K562 (cell line): Measurements from ENCODE around the gene KCNMB3. TPM values are rescaled to one million over a fixed set of nuclear protein-coding genes. Genes with fewer than 3 reads are reported as not detected.

Source experiments
- CAMTA2 ChIP-seq: fragments of 250-450 bp; sonication (Bioruptor Pico); conservative IDR thresholded peaks from 2 replicates; pipeline ENCODE4 v1.5.1; 2022
- CBX2 ChIP-seq: fragments of 200-600 bp; sonication (generic); IDR thresholded peaks from one replicate; pipeline ENCODE4 v1.6.1; 2012; ENCODE audit warnings: mild to moderate bottlenecking, low read length, inconsistent platforms; ENCODE audit not compliant: insufficient read depth, poor library complexity, severe bottlenecking
- EHMT2 ChIP-seq: fragments of 450-650 bp; IDR thresholded peaks from 2 replicates; pipeline ENCODE4 v1.6.1; 2018; ENCODE audit warnings: antibody characterized with exemption
- ESRRB ChIP-seq: fragments of 250-450 bp; sonication (Bioruptor Pico); IDR thresholded peaks from 2 replicates; pipeline ENCODE4 v1.5.0; 2020; ENCODE audit warnings: mild to moderate bottlenecking, moderate library complexity, borderline replicate concordance
- FOXK2 ChIP-seq, 2 experiments: fragments of 450-650 bp; IDR thresholded peaks in 1 of 2; conservative IDR thresholded peaks in 1 of 2; 2 replicates each; pipeline ENCODE4 v1.6.1; 2016; ENCODE audit warnings: low read depth in 2 of 2, mild to moderate bottlenecking in 1 of 2
- MITF ChIP-seq: IDR thresholded peaks from 2 replicates; pipeline ENCODE4 v1.6.1; 2014; ENCODE audit warnings: antibody characterized with exemption
- MTA1 ChIP-seq: fragments of 450-650 bp; IDR thresholded peaks from 2 replicates; pipeline ENCODE4 v1.6.1; 2017; ENCODE audit warnings: borderline replicate concordance
- RBFOX2 ChIP-seq: fragments of 200-400 bp; formaldehyde crosslinking; IDR thresholded peaks from 2 replicates; pipeline ENCODE4 v1.6.1; 2017; ENCODE audit warnings: low read depth, mild to moderate bottlenecking, low read length, moderate library complexity
- RBM17 ChIP-seq: fragments of 200-400 bp; formaldehyde crosslinking; IDR thresholded peaks from 2 replicates; pipeline ENCODE4 v1.6.1; 2017; ENCODE audit warnings: low read depth, mild to moderate bottlenecking, low read length, borderline replicate concordance
- RBM25 ChIP-seq: fragments of 200-400 bp; formaldehyde crosslinking; IDR thresholded peaks from 2 replicates; pipeline ENCODE4 v1.6.1; 2018; ENCODE audit warnings: low read length, low read depth, moderate library complexity; ENCODE audit not compliant: severe bottlenecking
- RFX5 ChIP-seq: IDR thresholded peaks from 2 replicates; pipeline ENCODE4 v1.6.1; 2011; ENCODE audit warnings: low read depth, mild to moderate bottlenecking, improper control_type of control experiment, low read length
- TAL1 ChIP-seq: fragments of 450-650 bp; IDR thresholded peaks from 2 replicates; pipeline ENCODE4 v1.6.1; 2016; ENCODE audit warnings: mild to moderate bottlenecking
- TEAD4 ChIP-seq, 2 experiments: sonication (generic) in 1 of 2; formaldehyde crosslinking in 1 of 2; IDR thresholded peaks; 2 replicates each; pipeline versions ENCODE4 v1.6.1 to v1.8.0; 2012 to 2022; ENCODE audit warnings: borderline replicate concordance in 1 of 2, inconsistent platforms in 1 of 2, low read length in 1 of 2, mild to moderate bottlenecking in 1 of 2, missing genetic modification reagents in 1 of 2
- ZBTB40 ChIP-seq, 2 experiments: fragments of 450-650 bp in 1 of 2; sonication (generic) in 1 of 2; formaldehyde crosslinking in 1 of 2; IDR thresholded peaks; 2 replicates each; pipeline versions ENCODE4 v1.7.1 to v1.9.0; 2016 to 2022; ENCODE audit warnings: inconsistent platforms in 1 of 2, mild to moderate bottlenecking in 1 of 2, missing genetic modification reagents in 1 of 2
- ZNF197 ChIP-seq: fragments of 200-800 bp; sonication (Bioruptor generic); IDR thresholded peaks from 2 replicates; pipeline ENCODE4 v1.6.1; 2016; ENCODE audit warnings: low read depth, missing genetic modification characterization, missing compliant biosample characterization
- ZNF316 ChIP-seq: fragments of 450-650 bp; IDR thresholded peaks from 2 replicates; pipeline ENCODE4 v1.6.1; 2016
- ZNF561 ChIP-seq: fragments of 450-650 bp; formaldehyde crosslinking; conservative IDR thresholded peaks from 2 replicates; pipeline ENCODE4 v1.4.0; 2020; ENCODE audit warnings: mild to moderate bottlenecking, moderate library complexity
- polyA plus RNA-seq, 8 experiments: library from polyadenylated mRNA; depleted of rRNA in 4 of 8; stranded (reverse) in 5 of 8; unstranded in 3 of 8; fragments of >200 nt; fragmentation: Nextera tagmentation in 2 of 8; fragmentation: Illumina TruSeq in 1 of 8; extraction: Ambion mirVana in 2 of 8; extraction: Trizol in 1 of 8; gene quantifications; 2 replicates each; pipeline versions ENCODE4 v1.2.1 to v1.2.3, GENCODE V29; 2011 to 2014; ENCODE audit warnings: inconsistent platforms in 1 of 8, missing spikeins in 1 of 8
- total RNA-seq, 7 experiments: library from RNA; depleted of rRNA in 6 of 7; stranded (reverse); fragments of >200 nt in 6 of 7; fragmentation: Illumina TruSeq in 2 of 7; extraction: Trizol in 2 of 7; gene quantifications; 2 replicates each; pipeline versions ENCODE4 v1.2.1 to v1.2.3, GENCODE V29; 2011 to 2021; ENCODE audit warnings: low replicate concordance in 1 of 7
- TF ChIP-seq, protein P1 (sequence below): fragments of 450-650 bp; IDR thresholded peaks from 2 replicates; pipeline ENCODE4 v1.6.1; 2016

The KCNMB3 gene
- total and polyA plus RNA-seq, 9 of the 15 experiments (the other 6 are each of a cell fraction or from before 2014, with no cell fraction given): 7.0 to 21.1 (median 14.3) TPM

DNA sequence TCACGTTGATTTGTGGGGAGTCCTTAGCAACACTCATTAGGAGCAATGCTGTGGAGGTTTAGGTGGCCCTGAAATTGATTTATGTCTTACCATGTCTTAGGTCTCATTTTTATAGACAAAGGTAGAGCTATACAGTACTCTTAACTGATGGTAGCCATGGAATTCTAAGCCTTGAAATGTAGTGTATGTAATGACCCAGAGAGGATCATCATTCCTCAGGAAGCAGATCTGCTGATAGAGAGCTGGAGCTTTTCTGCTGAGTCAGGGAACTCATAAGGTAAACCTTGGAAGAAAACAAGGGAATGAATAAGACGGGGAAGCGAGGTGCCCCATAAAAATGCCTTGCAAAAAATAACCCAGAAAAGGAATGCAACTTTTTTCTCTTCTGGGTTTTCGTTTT, 37.9 kb upstream of the KCNMB3 start (continued):
- TF ChIP-seq MITF (no peak), EHMT2 (no peak), RBM17 (no peak), FOXK2 (conservative IDR thresholded peaks at IDR 0.05 in 1 of 2, IDR thresholded peaks at IDR 0.05 in 1 of 2; ENCODE audit: low read depth in 2 of 2) (peak in 1 of 2 experiments; percentile 24; a peak in 1 of 4 replicates), RBFOX2 (no peak), TEAD4 (IDR thresholded peaks at IDR 0.05; ENCODE audit: low read length) (peak; percentile 48; the same call in 1 of the 2 replicates), TEAD4 (CRISPR knock-in tag; IDR thresholded peaks at IDR 0.05; ENCODE audit: borderline replicate concordance) (no peak), MTA1 (peak; percentile 23; the same call in 1 of the 2 replicates), ZNF316 (peak; percentile 100), TAL1 (no peak), ESRRB (CRISPR knock-in tag) (no peak), RBM25 (no peak), RFX5 (no peak), CBX2 (no peak), ZNF561 (no peak), ZNF197 (no peak), CAMTA2 (no peak), ZBTB40 (IDR thresholded peaks at IDR 0.05) (no peak), ZBTB40 (CRISPR knock-in tag; IDR thresholded peaks at IDR 0.05) (no peak)
- TF ChIP-seq, protein P1, sequence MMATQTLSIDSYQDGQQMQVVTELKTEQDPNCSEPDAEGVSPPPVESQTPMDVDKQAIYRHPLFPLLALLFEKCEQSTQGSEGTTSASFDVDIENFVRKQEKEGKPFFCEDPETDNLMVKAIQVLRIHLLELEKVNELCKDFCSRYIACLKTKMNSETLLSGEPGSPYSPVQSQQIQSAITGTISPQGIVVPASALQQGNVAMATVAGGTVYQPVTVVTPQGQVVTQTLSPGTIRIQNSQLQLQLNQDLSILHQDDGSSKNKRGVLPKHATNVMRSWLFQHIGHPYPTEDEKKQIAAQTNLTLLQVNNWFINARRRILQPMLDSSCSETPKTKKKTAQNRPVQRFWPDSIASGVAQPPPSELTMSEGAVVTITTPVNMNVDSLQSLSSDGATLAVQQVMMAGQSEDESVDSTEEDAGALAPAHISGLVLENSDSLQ: peak; percentile 79
